ENCODE measurements around the gene CNTNAP2. TPM values are rescaled to one million over a fixed set of nuclear protein-coding genes. Genes with fewer than 3 reads are reported as not detected.

CNTNAP2 gene
- total RNA-seq, 3 donors from 2014 or later (not counting 1 experiment from before 2014, with no cell fraction given): 0.18 to 1.1 TPM; not detected in 1

DNA sequence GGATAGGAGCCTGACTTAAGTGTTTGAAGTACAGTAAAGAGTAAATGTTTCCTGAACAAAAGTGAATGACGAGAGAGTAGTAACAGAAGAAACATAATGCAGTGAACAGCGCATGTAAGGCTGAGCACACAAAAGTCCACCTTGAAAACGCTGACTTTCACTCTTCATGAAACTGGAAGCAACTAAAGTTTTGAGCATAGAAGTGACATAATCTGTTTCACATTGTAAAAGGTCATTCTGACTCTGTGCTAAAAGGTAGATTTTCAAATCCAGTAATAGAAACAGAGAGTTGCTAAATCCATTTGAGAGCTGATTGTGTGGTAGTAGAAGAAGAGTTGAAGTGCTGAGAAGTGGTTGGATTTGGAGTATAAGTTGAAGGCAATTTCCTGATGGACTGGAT, 1037.0 kb downstream of the CNTNAP2 start:
- Histone ChIP-seq H3K36me3 (ENCODE audit: control insufficient read depth, insufficient read depth, low read length) (no peaks in the 10 kb centered on the region), H3K9me3 (ENCODE audit: control insufficient read depth, insufficient read depth, low read length) (peaks cover 3% of the 10 kb centered on the region), H3K27ac (ENCODE audit: low read length) (no peak overlapping the region), H3K27me3 (ENCODE audit: control insufficient read depth, insufficient read depth, low read length) (no peaks in the 10 kb centered on the region), H3K4me3 (ENCODE audit: low read length) (no peak overlapping the region), H3K4me1 (ENCODE audit: control insufficient read depth, insufficient read depth, low read length) (no peaks in the 10 kb centered on the region)
- Mint-ChIP-seq H3K27me3 (ENCODE audit: low read depth in 2 of 2) (no peaks in the 10 kb centered on the region), H3K27ac (no peak overlapping the region), H3K36me3 (no peaks in the 10 kb centered on the region), H3K4me1 (no peaks in the 10 kb centered on the region), H3K4me3 (no peak overlapping the region), H3K9me3 (peaks cover 12 to 16% of the 10 kb centered on the region in 2 donors)
- DNase-seq (no peak), ATAC-seq (no peak)
- TF ChIP-seq CTCF (IDR thresholded peaks at IDR 0.05): no peak
- intact Hi-C loops (cut with micrococcal nuclease): no loop called here
- WGBS (ENCODE audit: insufficient coverage): 94% methylated on average over 3 of the region's 3 CpGs

DNA sequence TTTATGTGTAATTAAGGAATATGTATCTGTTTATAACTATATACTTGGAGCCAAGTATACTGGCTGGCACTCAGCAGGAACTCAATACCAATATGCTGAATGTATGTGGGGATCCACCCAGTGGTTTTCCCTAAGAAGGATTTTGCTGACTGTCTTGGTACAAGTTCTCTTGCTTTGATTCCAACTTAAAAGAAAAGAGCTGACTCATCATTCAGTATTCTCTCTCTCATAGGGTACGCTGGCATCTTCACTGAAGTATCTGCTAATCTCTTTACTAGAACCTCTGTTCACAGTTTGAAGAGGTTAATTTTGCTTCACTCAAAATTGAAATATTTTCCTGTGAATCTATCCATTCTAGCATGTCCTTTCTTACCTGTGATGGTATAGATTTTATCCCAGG, 1044.8 kb downstream of the CNTNAP2 start:
- DNase-seq (no peak), ATAC-seq (no peak)
- Histone ChIP-seq H3K9me3 (ENCODE audit: control insufficient read depth, insufficient read depth, low read length) (peaks cover 1% of the 10 kb centered on the region), H3K4me1 (ENCODE audit: control insufficient read depth, insufficient read depth, low read length) (no peaks in the 10 kb centered on the region), H3K36me3 (ENCODE audit: control insufficient read depth, insufficient read depth, low read length) (no peaks in the 10 kb centered on the region), H3K27me3 (ENCODE audit: control insufficient read depth, insufficient read depth, low read length) (no peaks in the 10 kb centered on the region), H3K4me3 (ENCODE audit: low read length) (no peak overlapping the region), H3K27ac (ENCODE audit: low read length) (no peak overlapping the region)
- no peak overlapping the region for H3K4me3 Mint-ChIP-seq
- WGBS (ENCODE audit: insufficient coverage): 100% methylated on average over 1 of the region's 1 CpG
- H3K27me3 Mint-ChIP-seq (ENCODE audit: low read depth in 2 of 2): no peaks in the 10 kb centered on the region
- intact Hi-C loops (cut with micrococcal nuclease): no loop called here
- no peak overlapping the region for H3K27ac Mint-ChIP-seq
- peaks cover 9 to 11% of the 10 kb centered on the region in 2 donors for H3K9me3 Mint-ChIP-seq
- no peak for TF ChIP-seq CTCF (IDR thresholded peaks at IDR 0.05)
- no peaks in the 10 kb centered on the region for H3K4me1 Mint-ChIP-seq
- H3K36me3 Mint-ChIP-seq: no peaks in the 10 kb centered on the region

GRCh38 chr7:147170341-147171012, 1053.9 kb downstream of the CNTNAP2 start:
- Histone ChIP-seq H3K4me1 (ENCODE audit: control insufficient read depth, insufficient read depth, low read length) (no peaks in the 10 kb centered on the region), H3K4me3 (ENCODE audit: low read length) (no peak overlapping the region), H3K9me3 (ENCODE audit: control insufficient read depth, insufficient read depth, low read length) (peaks cover 7% of the 10 kb centered on the region), H3K27me3 (ENCODE audit: control insufficient read depth, insufficient read depth, low read length) (no peaks in the 10 kb centered on the region), H3K27ac (ENCODE audit: low read length) (no peak overlapping the region), H3K36me3 (ENCODE audit: control insufficient read depth, insufficient read depth, low read length) (no peaks in the 10 kb centered on the region)
- no peaks in the 10 kb centered on the region for H3K4me1 Mint-ChIP-seq
- no peak overlapping the region for H3K4me3 Mint-ChIP-seq
- intact Hi-C loops (cut with micrococcal nuclease): no loop called here
- ATAC-seq (peak in 1 of 3 donors; percentile 17), DNase-seq (no peak)
- H3K27me3 Mint-ChIP-seq (ENCODE audit: low read depth in 2 of 2): no peaks in the 10 kb centered on the region
- WGBS (ENCODE audit: insufficient coverage): 86% methylated on average over 14 of the region's 14 CpGs
- H3K9me3 Mint-ChIP-seq: peaks cover 6 to 7% of the 10 kb centered on the region in 2 donors
- no peaks in the 10 kb centered on the region for H3K36me3 Mint-ChIP-seq
- TF ChIP-seq CTCF (IDR thresholded peaks at IDR 0.05): no peak
- H3K27ac Mint-ChIP-seq: no peak overlapping the region

GRCh38 chr7:147171013-147171391, 1054.4 kb downstream of the CNTNAP2 start:
- Mint-ChIP-seq H3K27me3 (ENCODE audit: low read depth in 2 of 2) (no peaks in the 10 kb centered on the region), H3K27ac (no peak overlapping the region), H3K36me3 (no peaks in the 10 kb centered on the region), H3K9me3 (peaks cover 6 to 7% of the 10 kb centered on the region in 2 donors), H3K4me3 (no peak overlapping the region), H3K4me1 (no peaks in the 10 kb centered on the region)
- no peaks in the 10 kb centered on the region for H3K36me3 ChIP-seq (ENCODE audit: control insufficient read depth, insufficient read depth, low read length)
- peaks cover 7% of the 10 kb centered on the region for H3K9me3 ChIP-seq (ENCODE audit: control insufficient read depth, insufficient read depth, low read length)
- no peaks in the 10 kb centered on the region for H3K27me3 ChIP-seq (ENCODE audit: control insufficient read depth, insufficient read depth, low read length)
- no peak for TF ChIP-seq CTCF (IDR thresholded peaks at IDR 0.05)
- H3K4me1 ChIP-seq (ENCODE audit: control insufficient read depth, insufficient read depth, low read length): no peaks in the 10 kb centered on the region
- ATAC-seq (no peak), DNase-seq (no peak)
- no peak overlapping the region for H3K4me3 ChIP-seq (ENCODE audit: low read length)
- WGBS (ENCODE audit: insufficient coverage): 91% methylated on average over 6 of the region's 6 CpGs
- intact Hi-C loops (cut with micrococcal nuclease): no loop called here
- no peak overlapping the region for H3K27ac ChIP-seq (ENCODE audit: low read length)

All from natural killer cell (primary cell).